SK-N-SH (cell line): ENCODE measurements around the gene SGMS2. TPM values are rescaled to one million over a fixed set of nuclear protein-coding genes. Genes with fewer than 3 reads are reported as not detected.
A peak's percentile ranks its signal among the peaks of the same experiment; 100 is the strongest.
"Not testable (repeated sequence)": the region's sequence is repeated elsewhere in the genome, so short reads cannot be mapped to it uniquely, and the experiment has no call there.

Experiments used
- CTCF ChIA-PET: fragments of 300-600, 350-600 bp; formaldehyde crosslinking; extraction: SDS; loops from one replicate; lab custom pipeline; 2021; lab: Yijun Ruan, JAX
- POLR2A ChIA-PET: fragments of 350-600 bp; sonication (Branson Sonifier 250); formaldehyde crosslinking; extraction: SDS; loops from one replicate; lab custom pipeline; 2020; ENCODE audit warnings: antibody characterized with exemption, inconsistent platforms; lab: Yijun Ruan, JAX
- DNase-seq: peaks from one replicate; pipeline ENCODE4 v3.0.0; 2012
- H2AFZ ChIP-seq: fragments of 200-600 bp; sonication (generic); 2 replicates; pipeline ENCODE4 v1.8.1; 2016; ENCODE audit warnings: antibody characterized with exemption, mild to moderate bottlenecking, low read depth
- H3F3A ChIP-seq: fragments of 200-600 bp; sonication (generic); replicated peaks from 2 replicates; pipeline ENCODE3; 2016; ENCODE audit warnings: antibody characterized with exemption, mild to moderate bottlenecking; ENCODE audit not compliant: insufficient read depth
- H3K27ac ChIP-seq, 2 experiments: fragments of 200-500 bp in 1 of 2; fragments of 200-600 bp in 1 of 2; sonication (Bioruptor generic) in 1 of 2; sonication (generic), shearing (Covaris generic) in 1 of 2; 2 replicates each; pipeline versions ENCODE4 v1.5.1 to v1.6.1; 2014 to 2016; ENCODE audit warnings: low read depth in 2 of 2, inconsistent platforms in 1 of 2, low read length in 1 of 2, mild to moderate bottlenecking in 1 of 2, mixed read lengths in 1 of 2
- H3K27me3 ChIP-seq: fragments of 200-600 bp; sonication (generic), shearing (Covaris generic); 2 replicates; pipeline ENCODE4 v1.6.1; 2016; ENCODE audit warnings: mixed run types; ENCODE audit not compliant: insufficient read depth
- H3K36me3 ChIP-seq, 2 experiments: fragments of 200-500 bp in 1 of 2; fragments of 200-600 bp in 1 of 2; sonication (Bioruptor generic) in 1 of 2; sonication (generic) in 1 of 2; replicated peaks in 1 of 2; 2 replicates each; pipeline versions ENCODE3 to v1.5.1; 2014 to 2016; ENCODE audit warnings: low read length in 1 of 2, mild to moderate bottlenecking in 1 of 2; ENCODE audit not compliant: insufficient read depth in 2 of 2, control insufficient read depth in 1 of 2
- H3K4me1 ChIP-seq, 2 experiments: fragments of 200-500 bp in 1 of 2; fragments of 200-600 bp in 1 of 2; sonication (Bioruptor generic) in 1 of 2; sonication (generic), shearing (Covaris generic) in 1 of 2; 2 replicates each; pipeline versions ENCODE4 v1.5.1 to v1.6.1; 2014 to 2016; ENCODE audit warnings: low read depth in 1 of 2, low read length in 1 of 2, mixed run types in 1 of 2; ENCODE audit not compliant: insufficient read depth in 2 of 2, control insufficient read depth in 1 of 2
- H3K4me2 ChIP-seq: fragments of 200-600 bp; sonication (generic), shearing (Covaris generic); 2 replicates; pipeline ENCODE4 v1.6.1; 2017; ENCODE audit warnings: mixed run types
- H3K4me3 ChIP-seq, 2 experiments: fragments of 200-500 bp in 1 of 2; fragments of 200-600 bp in 1 of 2; sonication (Bioruptor generic) in 1 of 2; sonication (generic), shearing (Covaris generic) in 1 of 2; 2 replicates each; pipeline versions ENCODE4 v1.5.1 to v1.8.1; 2014 to 2016; ENCODE audit warnings: low read depth in 2 of 2, inconsistent platforms in 1 of 2, low read length in 1 of 2, mild to moderate bottlenecking in 1 of 2, mixed read lengths in 1 of 2, moderate library complexity in 1 of 2
- H3K79me2 ChIP-seq: fragments of 200-600 bp; sonication (generic); 2 replicates; pipeline ENCODE4 v1.8.1; 2017; ENCODE audit warnings: mild to moderate bottlenecking; ENCODE audit not compliant: insufficient read depth
- H3K9ac ChIP-seq: fragments of 200-600 bp; sonication (generic); 2 replicates; pipeline ENCODE4 v1.6.1; 2017; ENCODE audit warnings: mixed run types
- H3K9me2 ChIP-seq: fragments of 200-600 bp; sonication (generic); 2 replicates; pipeline ENCODE4 v1.6.1; 2017; ENCODE audit warnings: mixed run types
- H3K9me3 ChIP-seq: fragments of 200-600 bp; sonication (generic); 2 replicates; pipeline ENCODE4 v1.6.1; 2017; ENCODE audit warnings: mixed run types, mild to moderate bottlenecking, moderate library complexity
- H4K20me1 ChIP-seq: fragments of 200-600 bp; sonication (generic); 2 replicates; pipeline ENCODE4 v1.6.1; 2017; ENCODE audit warnings: mild to moderate bottlenecking, mixed run types; ENCODE audit not compliant: insufficient read depth
- CHD2 ChIP-seq: fragments of 150-350 bp; IDR thresholded peaks from 2 replicates; pipeline ENCODE4 v1.6.1; 2018; ENCODE audit warnings: low read length; ENCODE audit not compliant: partially characterized antibody
- EP300 ChIP-seq, 2 experiments: IDR thresholded peaks; 2 replicates each; pipeline versions ENCODE4 v1.4.0 to v1.6.1; 2012; ENCODE audit warnings: borderline replicate concordance in 1 of 2, low read depth in 1 of 2, low read length in 1 of 2
- FOXJ3 ChIP-seq: sonication (generic); formaldehyde crosslinking; IDR thresholded peaks from 2 replicates; pipeline ENCODE4 v1.5.1; 2020; ENCODE audit warnings: mild to moderate bottlenecking, missing genetic modification reagents
- GATA2 ChIP-seq: sonication (generic); formaldehyde crosslinking; IDR thresholded peaks from 2 replicates; pipeline ENCODE4 v1.5.0; 2020; ENCODE audit warnings: mild to moderate bottlenecking, missing genetic modification reagents
- MEF2A ChIP-seq: IDR thresholded peaks from 2 replicates; pipeline ENCODE4 v1.4.0; 2012; ENCODE audit warnings: low read depth, borderline replicate concordance
- POLR2AphosphoS5 ChIP-seq: IDR thresholded peaks from 2 replicates; pipeline ENCODE4 v1.6.1; 2012; ENCODE audit warnings: low read depth, low read length
- RAD21 ChIP-seq: IDR thresholded peaks from 2 replicates; pipeline ENCODE4 v1.6.1; 2012; ENCODE audit warnings: mild to moderate bottlenecking, low read length
- RCOR1 ChIP-seq: fragments of 150-350 bp; IDR thresholded peaks from 2 replicates; pipeline ENCODE4 v1.6.1; 2017; ENCODE audit warnings: antibody characterized with exemption, low read length
- RXRA ChIP-seq: IDR thresholded peaks from 2 replicates; pipeline ENCODE4 v1.4.0; 2012; ENCODE audit warnings: low read depth, mild to moderate bottlenecking, borderline replicate concordance
- TAF1 ChIP-seq: IDR thresholded peaks from 2 replicates; pipeline ENCODE4 v1.6.1; 2012; ENCODE audit warnings: low read depth, mild to moderate bottlenecking, low read length, moderate library complexity, borderline replicate concordance
- WGBS: methylation state at CpG from one replicate; pipeline ENCODE4 v1.1.6; 2017; ENCODE audit warnings: low lambda C conversion rate; 5-methylcytosine and 5-hydroxymethylcytosine counted together
- polyA plus RNA-seq, 3 experiments: library from polyadenylated mRNA; depleted of rRNA; stranded (reverse); fragments of >200 nt; gene quantifications; 2 replicates each; pipeline ENCODE4 v1.2.3, GENCODE V29; 2012
- TF ChIP-seq, protein P1 (sequence below): fragments of 200-600 bp; sonication (generic); IDR thresholded peaks from 2 replicates; pipeline ENCODE4 v1.6.1; 2017; ENCODE audit warnings: antibody characterized with exemption, mild to moderate bottlenecking, moderate library complexity
- TF ChIP-seq, protein P2 (sequence below): IDR thresholded peaks from 2 replicates; pipeline ENCODE4 v1.4.0; 2012; ENCODE audit warnings: low read depth
- TF ChIP-seq, protein P3 (sequence below): fragments of 150-350 bp; IDR thresholded peaks from 2 replicates; pipeline ENCODE4 v1.6.1; 2016; ENCODE audit warnings: mild to moderate bottlenecking, low read depth, low read length
- TF ChIP-seq, protein P4 (sequence below): IDR thresholded peaks from 2 replicates; pipeline ENCODE4 v1.6.1; 2012; ENCODE audit warnings: mild to moderate bottlenecking, low read depth, low read length, moderate library complexity

Gene SGMS2
- polyA plus RNA-seq, 1 of the 3 experiments (the other 2 are of a cell fraction): 0.82 TPM

DNA sequence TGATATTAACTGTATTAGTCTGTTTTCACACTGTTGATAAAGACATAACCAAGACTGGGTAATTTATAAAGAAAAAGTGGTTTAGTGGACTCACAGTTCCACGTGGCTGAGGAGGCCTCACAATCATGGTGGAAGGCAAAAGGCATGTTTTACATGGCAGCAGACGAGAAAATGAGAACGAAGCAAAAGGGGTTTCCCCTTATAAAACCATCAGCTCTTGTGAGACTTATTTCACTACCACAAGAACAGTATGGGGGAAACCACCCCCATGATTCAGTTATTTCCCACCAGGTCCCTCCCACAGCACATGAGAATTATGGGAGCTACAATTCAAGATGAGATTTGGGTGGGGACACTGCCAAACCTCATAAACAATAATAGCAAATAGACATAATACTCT lies 80.3 kb downstream of the SGMS2 start:
- POLR2A ChIA-PET, H3K4me1 ChIP-seq, H3K9me3 ChIP-seq, H2AFZ ChIP-seq, H3K9ac ChIP-seq, H3K79me2 ChIP-seq, H3K9me2 ChIP-seq, H3K27ac ChIP-seq, H3F3A ChIP-seq, H3K36me3 ChIP-seq, H4K20me1 ChIP-seq, H3K4me3 ChIP-seq, DNase-seq, H3K27me3 ChIP-seq, H3K4me2 ChIP-seq: not testable (repeated sequence)
- CTCF ChIA-PET: interaction anchor here (0.8 kb wide), 1 partner anchor 147 kb away, joined by 3 read pairs; no protein-coding TSS in a partner anchor
- 45% methylated on average over 3 of the region's 3 CpGs for WGBS

DNA sequence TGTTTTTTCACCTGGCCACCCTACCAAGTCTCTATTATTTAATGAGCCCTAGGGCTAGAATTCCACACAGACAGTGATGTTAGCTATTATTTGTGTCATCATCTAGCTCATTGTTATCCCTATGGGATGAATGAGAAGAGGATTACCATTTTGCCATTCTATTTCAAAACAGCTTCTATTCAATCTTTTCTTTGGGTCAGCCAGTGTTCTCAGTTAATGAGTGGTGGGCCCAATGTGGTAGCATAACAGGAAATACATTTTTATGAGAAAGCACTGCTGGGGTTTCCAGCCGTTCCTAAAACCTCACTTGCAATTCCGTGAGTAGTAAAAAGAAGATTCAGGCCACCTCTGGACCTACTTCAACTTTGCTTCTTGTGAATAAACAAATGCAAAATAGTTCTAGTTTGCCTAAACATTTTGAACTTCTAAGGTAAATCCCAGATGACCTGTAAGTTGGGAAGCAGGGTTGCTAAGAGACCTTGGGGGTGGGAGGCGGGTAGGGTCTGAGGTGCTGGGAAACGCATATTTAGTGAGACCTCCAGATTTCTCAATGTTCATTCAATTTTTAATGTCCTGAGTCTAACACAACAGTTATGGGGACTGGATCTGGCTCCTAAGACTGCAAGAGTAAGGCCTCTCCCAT lies 81.8 kb downstream of the SGMS2 start:
- H3K4me1 ChIP-seq: peaks cover 0 to 5% of the 10 kb centered on the region in 2 experiments; a peak in 2 of 4 replicates
- no peak overlapping the region for H3K4me3 ChIP-seq
- H3F3A ChIP-seq: no peaks in the 10 kb centered on the region
- H3K9me2 ChIP-seq: no peaks in the 10 kb centered on the region
- H3K27me3 ChIP-seq: no peaks in the 10 kb centered on the region
- H3K9me3 ChIP-seq: no peaks in the 10 kb centered on the region
- no peaks in the 10 kb centered on the region for H3K36me3 ChIP-seq
- no peak for DNase-seq
- no peak for TF ChIP-seq POLR2AphosphoS5
- TF ChIP-seq, protein P1, sequence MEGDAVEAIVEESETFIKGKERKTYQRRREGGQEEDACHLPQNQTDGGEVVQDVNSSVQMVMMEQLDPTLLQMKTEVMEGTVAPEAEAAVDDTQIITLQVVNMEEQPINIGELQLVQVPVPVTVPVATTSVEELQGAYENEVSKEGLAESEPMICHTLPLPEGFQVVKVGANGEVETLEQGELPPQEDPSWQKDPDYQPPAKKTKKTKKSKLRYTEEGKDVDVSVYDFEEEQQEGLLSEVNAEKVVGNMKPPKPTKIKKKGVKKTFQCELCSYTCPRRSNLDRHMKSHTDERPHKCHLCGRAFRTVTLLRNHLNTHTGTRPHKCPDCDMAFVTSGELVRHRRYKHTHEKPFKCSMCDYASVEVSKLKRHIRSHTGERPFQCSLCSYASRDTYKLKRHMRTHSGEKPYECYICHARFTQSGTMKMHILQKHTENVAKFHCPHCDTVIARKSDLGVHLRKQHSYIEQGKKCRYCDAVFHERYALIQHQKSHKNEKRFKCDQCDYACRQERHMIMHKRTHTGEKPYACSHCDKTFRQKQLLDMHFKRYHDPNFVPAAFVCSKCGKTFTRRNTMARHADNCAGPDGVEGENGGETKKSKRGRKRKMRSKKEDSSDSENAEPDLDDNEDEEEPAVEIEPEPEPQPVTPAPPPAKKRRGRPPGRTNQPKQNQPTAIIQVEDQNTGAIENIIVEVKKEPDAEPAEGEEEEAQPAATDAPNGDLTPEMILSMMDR: no peak
- TF ChIP-seq MEF2A: no peak
- TF ChIP-seq, protein P2, sequence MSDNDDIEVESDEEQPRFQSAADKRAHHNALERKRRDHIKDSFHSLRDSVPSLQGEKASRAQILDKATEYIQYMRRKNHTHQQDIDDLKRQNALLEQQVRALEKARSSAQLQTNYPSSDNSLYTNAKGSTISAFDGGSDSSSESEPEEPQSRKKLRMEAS: no peak
- no peak overlapping the region for H3K27ac ChIP-seq
- no peaks in the 10 kb centered on the region for H3K79me2 ChIP-seq
- H4K20me1 ChIP-seq: no peaks in the 10 kb centered on the region
- ChIA-PET POLR2A (no interaction called here), CTCF (no interaction called here)
- no peak overlapping the region for H2AFZ ChIP-seq
- no peak overlapping the region for H3K9ac ChIP-seq
- no peak overlapping the region for H3K4me2 ChIP-seq
- 54% methylated on average over 4 of the region's 4 CpGs for WGBS

DNA sequence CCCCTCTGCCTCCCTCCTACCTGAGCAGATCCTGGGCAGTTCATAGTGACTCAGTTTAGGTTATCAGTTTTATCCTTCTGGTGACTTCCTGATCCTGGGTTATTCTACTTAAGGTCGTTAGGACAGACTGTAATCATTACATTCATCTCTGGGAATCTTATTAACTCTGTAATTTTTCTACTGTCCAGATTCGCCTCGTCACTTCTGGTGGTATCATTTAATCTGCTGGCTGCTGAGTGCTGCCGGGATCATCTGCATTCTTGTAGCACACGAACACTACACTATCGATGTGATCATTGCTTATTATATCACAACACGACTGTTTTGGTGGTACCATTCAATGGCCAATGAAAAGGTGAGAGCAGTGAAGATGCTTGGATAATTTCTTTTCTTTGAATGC lies 83.6 kb downstream of the SGMS2 start:
- no peaks in the 10 kb centered on the region for H3K27me3 ChIP-seq
- H3K9me3 ChIP-seq: no peaks in the 10 kb centered on the region
- ChIA-PET POLR2A (no interaction called here), CTCF (interaction anchor here (0.6 to 1.4 kb wide), 4 partner anchors 13 to 150 kb away, joined by 3 to 7 read pairs (median 3); partner anchors contain the start of gene CYP2U1)
- no peak overlapping the region for H3K9ac ChIP-seq
- peaks cover 0 to 5% of the 10 kb centered on the region in 2 experiments; a peak in 2 of 4 replicates for H3K4me1 ChIP-seq
- no peak overlapping the region for H3K27ac ChIP-seq
- H4K20me1 ChIP-seq: no peaks in the 10 kb centered on the region
- 2% methylated on average over 7 of the region's 7 CpGs for WGBS
- no peak overlapping the region for H3K4me2 ChIP-seq
- no peak for DNase-seq
- no peaks in the 10 kb centered on the region for H3K79me2 ChIP-seq
- H3F3A ChIP-seq: no peaks in the 10 kb centered on the region
- no peak for TF ChIP-seq RAD21
- TF ChIP-seq TAF1: no peak
- TF ChIP-seq EP300 (IDR thresholded peaks at IDR 0.05; ENCODE audit: borderline replicate concordance in 1 of 2, low read depth in 1 of 2, low read length in 1 of 2): peak in 1 of 2 experiments; percentile 43; a peak in 1 of 4 replicates
- no peak for TF ChIP-seq POLR2AphosphoS5
- peak; percentile 53; the same call in 1 of the 2 replicates for TF ChIP-seq RCOR1
- no peak for TF ChIP-seq FOXJ3 (CRISPR knock-in tag)
- peak; percentile 15 for TF ChIP-seq CHD2
- no peak for TF ChIP-seq MEF2A
- TF ChIP-seq, protein P3, sequence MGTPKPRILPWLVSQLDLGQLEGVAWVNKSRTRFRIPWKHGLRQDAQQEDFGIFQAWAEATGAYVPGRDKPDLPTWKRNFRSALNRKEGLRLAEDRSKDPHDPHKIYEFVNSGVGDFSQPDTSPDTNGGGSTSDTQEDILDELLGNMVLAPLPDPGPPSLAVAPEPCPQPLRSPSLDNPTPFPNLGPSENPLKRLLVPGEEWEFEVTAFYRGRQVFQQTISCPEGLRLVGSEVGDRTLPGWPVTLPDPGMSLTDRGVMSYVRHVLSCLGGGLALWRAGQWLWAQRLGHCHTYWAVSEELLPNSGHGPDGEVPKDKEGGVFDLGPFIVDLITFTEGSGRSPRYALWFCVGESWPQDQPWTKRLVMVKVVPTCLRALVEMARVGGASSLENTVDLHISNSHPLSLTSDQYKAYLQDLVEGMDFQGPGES: no peak
- no peak for TF ChIP-seq RXRA
- TF ChIP-seq, protein P4, sequence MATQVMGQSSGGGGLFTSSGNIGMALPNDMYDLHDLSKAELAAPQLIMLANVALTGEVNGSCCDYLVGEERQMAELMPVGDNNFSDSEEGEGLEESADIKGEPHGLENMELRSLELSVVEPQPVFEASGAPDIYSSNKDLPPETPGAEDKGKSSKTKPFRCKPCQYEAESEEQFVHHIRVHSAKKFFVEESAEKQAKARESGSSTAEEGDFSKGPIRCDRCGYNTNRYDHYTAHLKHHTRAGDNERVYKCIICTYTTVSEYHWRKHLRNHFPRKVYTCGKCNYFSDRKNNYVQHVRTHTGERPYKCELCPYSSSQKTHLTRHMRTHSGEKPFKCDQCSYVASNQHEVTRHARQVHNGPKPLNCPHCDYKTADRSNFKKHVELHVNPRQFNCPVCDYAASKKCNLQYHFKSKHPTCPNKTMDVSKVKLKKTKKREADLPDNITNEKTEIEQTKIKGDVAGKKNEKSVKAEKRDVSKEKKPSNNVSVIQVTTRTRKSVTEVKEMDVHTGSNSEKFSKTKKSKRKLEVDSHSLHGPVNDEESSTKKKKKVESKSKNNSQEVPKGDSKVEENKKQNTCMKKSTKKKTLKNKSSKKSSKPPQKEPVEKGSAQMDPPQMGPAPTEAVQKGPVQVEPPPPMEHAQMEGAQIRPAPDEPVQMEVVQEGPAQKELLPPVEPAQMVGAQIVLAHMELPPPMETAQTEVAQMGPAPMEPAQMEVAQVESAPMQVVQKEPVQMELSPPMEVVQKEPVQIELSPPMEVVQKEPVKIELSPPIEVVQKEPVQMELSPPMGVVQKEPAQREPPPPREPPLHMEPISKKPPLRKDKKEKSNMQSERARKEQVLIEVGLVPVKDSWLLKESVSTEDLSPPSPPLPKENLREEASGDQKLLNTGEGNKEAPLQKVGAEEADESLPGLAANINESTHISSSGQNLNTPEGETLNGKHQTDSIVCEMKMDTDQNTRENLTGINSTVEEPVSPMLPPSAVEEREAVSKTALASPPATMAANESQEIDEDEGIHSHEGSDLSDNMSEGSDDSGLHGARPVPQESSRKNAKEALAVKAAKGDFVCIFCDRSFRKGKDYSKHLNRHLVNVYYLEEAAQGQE: no peak
- TF ChIP-seq GATA2 (CRISPR knock-in tag): peak; percentile 77
- no peak overlapping the region for H3K4me3 ChIP-seq
- no peak overlapping the region for H2AFZ ChIP-seq
- H3K36me3 ChIP-seq: no peaks in the 10 kb centered on the region
- H3K9me2 ChIP-seq: no peaks in the 10 kb centered on the region
